HG03280 (cell line): ENCODE results near the gene RBM42.
A peak's percentile ranks its signal among the peaks of the same experiment; 100 is the strongest.
"Not testable (repeated sequence)": the region's sequence is repeated elsewhere in the genome, so short reads cannot be mapped to it uniquely, and the experiment has no call there.

Experiments used
- ATAC-seq: cut with Tn5 transposase; IDR thresholded peaks from one replicate; pipeline ENCODE4 v1.9.1; 2021; ENCODE audit warnings: mild to moderate bottlenecking, moderate library complexity; ENCODE audit not compliant: unreplicated experiment

Gene RBM42, protein sequence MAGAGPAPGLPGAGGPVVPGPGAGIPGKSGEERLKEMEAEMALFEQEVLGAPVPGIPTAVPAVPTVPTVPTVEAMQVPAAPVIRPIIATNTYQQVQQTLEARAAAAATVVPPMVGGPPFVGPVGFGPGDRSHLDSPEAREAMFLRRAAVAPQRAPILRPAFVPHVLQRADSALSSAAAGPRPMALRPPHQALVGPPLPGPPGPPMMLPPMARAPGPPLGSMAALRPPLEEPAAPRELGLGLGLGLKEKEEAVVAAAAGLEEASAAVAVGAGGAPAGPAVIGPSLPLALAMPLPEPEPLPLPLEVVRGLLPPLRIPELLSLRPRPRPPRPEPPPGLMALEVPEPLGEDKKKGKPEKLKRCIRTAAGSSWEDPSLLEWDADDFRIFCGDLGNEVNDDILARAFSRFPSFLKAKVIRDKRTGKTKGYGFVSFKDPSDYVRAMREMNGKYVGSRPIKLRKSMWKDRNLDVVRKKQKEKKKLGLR

DNA sequence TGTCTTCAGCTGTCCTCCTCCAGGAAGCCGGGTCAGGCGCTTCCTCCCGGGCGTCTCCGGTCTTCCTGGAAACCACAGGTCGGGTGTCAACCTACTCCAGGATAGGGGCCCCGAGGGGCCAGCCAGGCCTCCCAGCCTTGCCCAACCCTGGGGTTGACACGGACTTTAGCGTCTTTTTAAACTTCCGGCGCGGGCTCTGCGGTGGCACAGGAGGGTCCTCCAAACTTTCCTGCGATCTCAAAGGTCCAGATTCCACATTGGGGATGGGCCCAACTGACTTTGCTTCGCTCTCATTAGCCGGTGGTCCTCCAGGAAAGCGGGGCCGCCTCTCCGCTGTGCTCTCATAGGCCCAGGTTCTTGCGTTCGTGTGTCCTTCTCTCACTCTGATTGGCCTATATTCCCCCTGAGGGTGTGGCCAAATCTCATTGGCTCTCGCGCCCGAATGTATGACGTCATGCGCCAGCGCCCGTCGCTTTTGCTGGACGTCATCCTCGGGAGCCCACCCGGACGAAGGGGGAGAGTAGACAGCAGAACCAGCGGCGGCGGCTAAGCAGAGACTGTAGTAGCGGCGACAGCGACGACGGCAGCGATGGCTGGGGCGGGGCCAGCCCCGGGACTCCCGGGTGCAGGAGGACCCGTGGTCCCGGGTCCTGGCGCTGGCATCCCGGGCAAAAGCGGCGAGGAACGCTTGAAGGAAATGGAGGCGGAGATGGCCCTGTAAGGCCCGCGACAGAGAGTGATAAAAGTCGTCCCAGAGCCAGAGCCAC, at the start of gene RBM42:
Gene RBM42 (plus strand): TSS at position 472 of the 767 bp plus-strand sequence. CDS start 118 bp downstream, at position 590.
- peak; percentile 94 for ATAC-seq

DNA sequence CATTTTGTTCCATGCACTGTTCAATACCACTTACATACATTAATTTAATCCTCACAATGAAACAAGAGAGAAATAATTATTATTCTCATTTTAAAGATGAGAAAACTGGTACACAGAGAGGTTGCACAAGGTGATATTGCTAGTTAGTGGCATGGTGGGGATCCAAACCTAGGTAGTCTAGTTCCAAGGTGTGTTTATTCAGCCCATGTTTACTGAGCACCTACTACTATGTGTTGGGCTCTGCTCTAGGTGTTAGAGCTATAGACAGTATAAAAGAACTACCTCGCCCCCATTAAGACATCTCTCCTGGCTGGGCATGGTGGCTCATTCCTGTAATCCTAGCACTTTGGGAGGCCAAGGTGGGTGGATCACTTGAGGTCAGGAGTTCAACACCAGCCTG, 46.1 kb upstream of the RBM42 start:
- no peak for ATAC-seq

DNA sequence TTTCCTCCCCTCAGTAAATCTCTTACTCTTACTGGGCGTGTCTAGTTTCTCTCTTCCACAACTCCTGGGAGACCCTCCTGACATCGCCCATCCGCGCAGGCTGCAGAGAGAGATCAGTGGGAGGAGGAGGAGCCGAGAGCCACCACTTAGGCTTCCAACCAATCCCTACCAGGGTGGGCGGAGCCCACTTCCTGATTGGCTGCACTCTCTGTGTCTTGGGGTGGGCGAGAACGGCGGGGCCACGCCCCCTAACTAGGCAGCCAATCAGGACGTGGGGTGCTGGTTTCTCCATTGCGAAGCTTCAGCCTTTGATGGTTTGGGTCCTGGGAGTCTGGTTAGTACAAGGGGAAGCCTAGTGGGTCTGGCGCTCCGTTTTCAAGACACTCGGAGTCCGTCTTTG, 43.0 kb upstream of the RBM42 start, which contains the start of gene PMIS2:
Gene PMIS2 (plus strand): TSS at position 326 of the 400 bp plus-strand sequence. CDS start 87 bp downstream, outside the sequence.
- no peak for ATAC-seq

DNA sequence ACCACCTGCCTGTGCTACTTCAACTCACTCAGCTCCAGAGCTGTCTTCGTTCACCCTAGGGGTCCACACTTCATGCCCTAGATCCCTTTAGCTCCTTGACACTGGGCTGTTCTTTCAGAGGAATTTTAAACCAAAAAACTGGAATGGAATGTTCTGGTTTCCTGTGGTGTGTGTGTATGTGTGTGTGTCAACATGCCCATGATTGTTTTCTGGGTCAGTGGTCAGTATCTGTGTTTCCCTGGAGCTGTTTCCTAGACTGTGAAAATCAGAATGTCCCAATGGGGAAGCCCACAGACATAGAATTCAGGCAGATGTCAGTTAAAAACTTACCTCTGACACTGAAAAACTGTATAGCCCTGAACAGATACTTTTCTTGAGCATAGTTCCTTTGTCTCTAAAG, 41.5 kb upstream of the RBM42 start:
- no peak for ATAC-seq

DNA sequence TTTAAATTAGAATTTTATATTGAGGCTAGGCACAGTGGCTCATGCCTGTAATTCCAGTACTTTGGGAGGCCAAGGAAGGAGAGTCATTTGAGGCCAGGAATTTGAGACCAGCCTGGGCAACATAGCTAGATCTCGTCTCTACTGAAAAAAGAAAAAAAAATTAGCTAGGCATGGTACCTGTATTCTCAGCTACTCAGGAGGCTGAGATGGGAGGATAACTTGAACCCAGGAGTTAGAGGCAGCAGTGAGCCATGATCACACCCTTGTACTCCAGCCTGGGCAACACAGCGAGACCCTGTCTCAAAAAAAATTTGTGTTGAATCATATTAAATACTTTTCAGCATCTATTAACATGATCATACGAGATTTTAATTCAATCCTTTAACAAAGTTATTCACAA, 38.0 kb upstream of the RBM42 start:
- ATAC-seq = no peak

DNA sequence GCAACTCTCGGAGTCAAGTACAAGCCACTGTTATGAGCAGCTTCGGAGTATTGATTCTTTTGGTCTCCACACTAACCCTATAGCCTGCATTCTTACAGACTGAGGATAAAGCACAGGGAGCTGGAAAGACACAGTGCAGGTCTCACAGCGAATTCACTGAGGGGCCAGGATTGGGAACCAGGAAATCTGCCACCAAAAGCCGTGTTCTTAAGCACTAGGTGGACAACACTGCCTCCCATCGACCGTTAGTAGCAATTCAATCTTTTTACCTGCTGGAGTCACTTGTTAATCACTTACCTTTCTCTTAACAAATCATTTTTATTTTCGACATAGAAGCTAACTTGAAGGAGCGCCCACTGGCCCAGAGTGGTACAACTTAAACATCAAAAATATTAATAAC, 36.6 kb upstream of the RBM42 start:
- ATAC-seq = no peak

DNA sequence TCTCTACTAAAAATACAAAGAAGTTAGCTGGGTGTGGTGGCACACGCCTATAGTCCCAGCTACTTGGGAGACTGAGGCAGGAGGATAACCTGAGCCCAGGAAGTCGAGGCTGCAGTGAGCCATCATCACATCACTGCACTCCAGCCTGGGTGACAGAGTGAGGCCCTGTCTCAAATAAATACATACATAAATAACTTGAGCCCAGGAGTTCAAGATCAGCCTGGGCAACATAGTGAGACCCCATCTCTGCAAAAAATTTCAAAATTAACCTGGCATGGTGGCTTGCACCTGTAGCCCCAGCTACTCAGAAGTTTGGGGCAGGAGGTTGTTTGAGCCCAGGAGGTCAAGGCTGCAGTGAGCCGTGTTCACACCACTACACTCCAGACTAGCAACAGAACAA, 33.8 kb upstream of the RBM42 start:
- not testable (repeated sequence) for ATAC-seq

DNA sequence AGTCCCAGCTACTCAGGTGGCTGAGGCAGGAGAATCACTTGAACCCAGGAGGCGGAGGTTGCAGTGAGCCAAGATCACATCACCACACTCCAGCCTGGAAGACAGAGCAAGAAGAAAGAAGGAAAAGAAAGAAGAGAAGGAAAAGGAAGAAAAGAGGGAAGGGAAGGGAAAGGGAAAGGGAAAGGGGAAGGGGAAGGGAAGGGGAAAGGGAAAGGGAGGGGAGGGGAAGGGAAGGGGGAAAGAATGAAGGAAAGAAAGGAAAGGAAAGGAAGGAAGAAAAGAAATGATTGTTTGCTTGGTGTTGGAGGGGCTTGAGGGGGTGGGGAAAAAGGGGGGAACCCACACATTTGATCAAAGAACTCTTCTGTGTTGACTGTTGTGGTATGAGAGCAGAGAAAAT, 32.9 kb upstream of the RBM42 start:
- no peak for ATAC-seq

DNA sequence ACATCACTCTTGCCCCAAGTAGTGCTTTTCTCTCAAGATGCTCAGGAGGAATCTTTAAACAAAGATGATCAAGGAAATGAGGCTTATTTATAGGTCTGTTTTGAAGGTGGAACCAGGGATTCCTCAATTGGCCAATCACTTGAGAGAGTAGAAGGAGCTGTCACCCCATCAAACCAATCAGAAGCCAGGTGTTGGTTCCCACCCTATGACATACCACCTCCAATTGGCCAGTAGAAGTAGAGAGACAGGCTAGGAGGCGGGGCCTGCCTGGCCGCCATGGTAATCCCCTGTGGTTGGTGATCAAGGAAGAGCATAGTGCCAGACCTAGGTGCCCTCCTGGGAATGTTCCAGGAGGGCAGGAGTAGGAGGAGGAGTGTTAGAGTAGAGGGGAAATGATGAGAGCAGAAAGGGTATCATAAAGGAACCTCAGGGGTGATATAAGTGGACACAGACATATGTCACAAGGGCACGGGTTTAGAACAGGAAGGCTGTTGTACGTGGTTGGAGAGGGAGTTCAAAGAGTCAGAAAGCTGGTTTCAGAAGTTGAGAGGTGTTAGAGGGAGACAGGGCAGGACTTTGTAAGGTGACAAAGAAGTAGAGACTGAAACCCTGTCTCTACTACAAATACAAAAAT, 32.4 kb upstream of the RBM42 start:
- ATAC-seq = peak; percentile 55

DNA sequence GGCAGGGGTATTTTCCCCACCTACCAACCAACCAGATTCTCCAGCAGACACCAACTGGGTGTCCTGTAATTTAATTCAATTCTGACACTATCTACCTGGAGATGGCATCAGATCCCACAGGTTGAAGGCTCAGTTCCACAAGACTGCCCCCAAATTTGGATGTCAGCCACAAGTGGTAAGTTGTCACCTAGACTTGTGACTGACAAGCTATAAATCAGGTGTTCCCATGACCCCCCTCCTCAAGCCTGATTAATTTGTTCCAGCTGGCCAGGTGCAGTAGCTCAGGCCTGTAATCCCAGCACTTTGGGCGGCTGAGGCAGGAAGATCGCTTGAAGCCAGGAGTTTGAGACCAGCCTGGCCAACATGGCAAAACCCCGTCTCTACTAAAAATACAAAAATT, 26.9 kb upstream of the RBM42 start:
- no peak for ATAC-seq

DNA sequence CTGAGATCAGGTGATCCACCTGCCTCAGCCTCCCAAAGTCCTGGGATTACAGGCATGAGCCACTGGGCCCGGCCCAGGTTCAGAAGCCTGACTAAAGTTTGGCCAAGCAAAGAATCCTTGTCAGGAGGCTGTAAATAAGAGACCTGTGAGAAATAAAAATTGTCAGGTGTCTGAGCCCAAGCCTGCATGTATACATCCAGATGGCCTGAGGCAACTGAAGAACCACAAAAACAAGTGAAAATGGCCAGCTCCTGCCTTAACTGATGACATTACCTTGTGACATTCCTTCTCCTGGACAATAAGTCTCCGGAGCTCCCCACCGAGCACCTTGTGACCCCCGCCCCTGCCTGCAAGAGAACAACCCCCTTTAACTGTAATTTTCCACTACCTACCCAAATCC, 24.4 kb upstream of the RBM42 start:
- ATAC-seq = not testable (repeated sequence)

DNA sequence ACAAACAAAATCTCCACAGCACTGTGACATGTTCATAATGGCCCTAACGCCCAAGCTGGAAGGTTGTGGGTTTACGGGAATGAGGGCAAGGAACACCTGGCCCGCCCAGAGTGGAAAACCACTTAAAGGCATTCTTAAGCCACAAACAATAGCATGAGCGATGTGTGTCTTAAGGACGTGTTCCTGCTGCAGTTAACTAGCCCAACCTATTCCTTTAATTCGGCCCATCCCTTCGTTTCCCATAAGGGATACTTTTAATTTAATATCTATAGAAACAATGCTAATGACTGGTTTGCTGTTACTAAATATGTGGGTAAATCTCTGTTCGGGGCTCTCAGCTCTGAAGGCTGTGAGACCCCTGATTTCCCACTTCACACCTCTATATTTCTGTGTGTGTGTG, 21.7 kb upstream of the RBM42 start:
- not testable (repeated sequence) for ATAC-seq

DNA sequence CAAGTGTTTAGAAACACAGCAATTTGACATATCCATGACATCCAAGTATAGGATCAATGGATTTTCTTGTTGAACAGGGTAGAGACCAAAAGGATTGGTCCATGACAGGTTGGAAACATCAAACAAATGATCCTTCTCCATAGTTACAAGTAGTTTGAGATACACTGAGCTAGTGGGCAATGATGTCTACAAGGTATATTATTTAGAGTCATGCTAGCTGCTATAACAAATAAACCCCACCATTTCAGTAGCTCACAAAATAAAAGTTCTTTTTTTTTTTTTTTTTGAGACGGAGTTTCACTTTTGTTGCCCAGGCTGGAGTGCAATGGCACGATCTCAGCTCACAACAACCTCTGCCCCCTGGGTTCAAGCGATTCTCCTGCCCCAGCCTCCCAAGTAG, 21.2 kb upstream of the RBM42 start:
- no peak for ATAC-seq

DNA sequence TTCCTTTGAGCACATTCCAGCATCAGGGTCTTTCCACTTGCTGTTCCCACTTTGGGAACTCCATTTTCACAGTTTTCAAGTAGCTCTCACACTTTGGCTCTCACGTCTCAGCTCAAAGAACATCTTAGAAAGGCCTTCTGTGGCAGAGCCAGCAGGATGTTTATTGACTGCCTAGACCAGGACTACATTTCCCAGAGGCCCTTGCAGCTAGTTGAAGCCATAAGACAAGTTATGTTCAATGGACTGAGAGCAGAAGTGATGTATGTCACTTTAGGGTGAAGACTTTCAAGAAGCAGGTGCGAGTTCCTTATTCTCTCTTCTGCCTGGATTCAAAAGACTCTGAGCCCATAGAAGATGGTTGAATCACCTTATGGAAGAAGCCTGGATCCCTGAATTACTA, 20.6 kb upstream of the RBM42 start:
- ATAC-seq = no peak

DNA sequence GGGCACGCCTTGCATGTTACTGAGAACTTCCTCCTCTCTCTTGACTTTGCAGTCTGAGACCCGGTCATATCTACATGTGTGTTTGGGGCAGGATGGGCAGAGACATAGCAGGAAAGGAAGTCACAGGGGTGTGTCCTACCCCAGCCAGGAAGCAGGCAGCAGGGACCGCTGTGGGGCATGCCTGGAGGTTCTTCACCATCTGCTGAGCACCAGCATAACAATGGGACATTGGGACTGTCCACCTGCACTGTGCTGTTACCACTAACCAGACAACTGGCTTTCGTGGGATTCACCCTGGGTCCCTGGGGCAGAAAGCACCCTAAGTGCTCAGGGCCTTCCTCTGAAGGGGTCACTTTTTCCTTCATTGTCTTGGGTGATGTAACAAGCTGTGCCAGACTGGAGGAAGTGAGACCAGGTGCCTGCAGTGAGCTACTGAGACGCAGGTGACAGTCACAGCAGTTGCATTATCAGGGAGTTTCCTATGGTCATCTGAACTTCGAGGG, 18.9 kb upstream of the RBM42 start:
- no peak for ATAC-seq

DNA sequence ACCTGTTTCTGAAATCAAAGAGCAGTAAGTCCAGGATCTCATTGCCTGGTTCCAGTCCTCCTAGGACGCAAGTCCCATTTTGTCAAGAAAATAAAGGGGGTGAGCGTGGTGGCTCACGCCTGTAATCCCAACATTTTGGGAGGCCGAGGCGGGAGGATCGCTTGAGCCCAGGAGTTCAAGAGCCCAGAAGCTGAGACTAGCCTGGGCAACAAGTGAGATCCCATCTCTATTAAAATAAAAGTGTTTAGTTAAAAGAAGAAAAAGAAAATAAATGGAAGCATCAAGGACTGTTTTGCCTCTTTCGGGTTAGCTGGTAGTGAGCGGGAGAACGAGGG, 16.6 kb upstream of the RBM42 start:
- ATAC-seq = no peak

DNA sequence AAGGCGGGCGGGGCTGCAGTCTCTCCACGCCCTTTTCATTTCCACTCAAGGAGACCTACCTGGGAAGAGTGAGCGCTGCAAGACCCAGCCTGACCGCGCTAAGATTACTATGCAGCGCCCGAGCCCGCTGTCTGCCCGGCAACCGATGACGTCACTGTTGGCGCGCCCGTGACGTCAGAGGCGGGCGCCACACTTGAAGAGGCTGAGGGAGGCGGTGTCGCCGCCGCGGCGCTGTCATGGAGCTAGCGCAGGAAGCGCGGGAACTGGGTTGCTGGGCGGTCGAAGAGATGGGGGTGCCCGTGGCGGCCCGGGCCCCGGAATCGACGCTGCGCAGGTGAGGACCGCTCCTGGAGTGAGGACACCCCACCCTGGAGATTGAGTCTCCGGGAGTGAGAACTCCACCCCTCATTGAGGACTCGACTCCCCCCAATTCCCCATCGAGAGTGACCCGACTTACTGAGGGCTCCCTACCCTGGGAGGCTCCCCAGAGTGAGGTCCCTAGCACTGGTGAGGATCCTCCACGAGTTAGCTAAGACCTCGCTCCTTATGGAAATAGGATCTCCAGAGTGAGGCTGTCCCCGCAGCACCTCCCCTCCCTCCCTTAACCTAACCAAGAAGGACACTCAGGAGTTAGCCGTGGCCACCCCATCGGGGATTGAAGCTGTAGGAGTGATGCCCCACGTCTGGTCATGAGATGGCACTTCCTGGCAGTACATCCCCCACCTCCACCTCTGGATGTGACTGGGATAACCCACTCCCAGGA, 16.1 kb upstream of the RBM42 start, which contains the start of gene HAUS5:
Gene HAUS5 (plus strand): TSS at position 177 of the 763 bp plus-strand sequence. CDS start 60 bp downstream, at position 237.
- ATAC-seq = peak; percentile 87

DNA sequence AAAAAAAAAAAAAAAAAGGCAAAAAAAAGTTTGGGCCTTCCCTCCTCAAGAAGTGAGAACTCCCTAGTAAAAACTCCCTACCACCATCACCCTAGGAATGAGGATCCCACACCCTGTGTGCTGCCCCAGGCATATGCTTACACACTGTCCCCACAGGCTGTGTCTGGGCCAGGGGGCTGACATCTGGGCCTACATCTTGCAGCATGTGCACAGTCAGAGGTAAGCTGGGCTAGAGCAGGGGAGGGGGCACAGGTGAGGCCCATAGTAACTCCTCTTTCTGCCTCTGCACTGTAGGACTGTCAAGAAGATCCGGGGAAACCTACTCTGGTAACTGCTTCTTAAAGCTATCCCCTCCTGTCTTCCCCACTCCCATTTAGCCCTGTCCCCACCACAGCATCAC, 15.3 kb upstream of the RBM42 start:
- ATAC-seq = no peak

DNA sequence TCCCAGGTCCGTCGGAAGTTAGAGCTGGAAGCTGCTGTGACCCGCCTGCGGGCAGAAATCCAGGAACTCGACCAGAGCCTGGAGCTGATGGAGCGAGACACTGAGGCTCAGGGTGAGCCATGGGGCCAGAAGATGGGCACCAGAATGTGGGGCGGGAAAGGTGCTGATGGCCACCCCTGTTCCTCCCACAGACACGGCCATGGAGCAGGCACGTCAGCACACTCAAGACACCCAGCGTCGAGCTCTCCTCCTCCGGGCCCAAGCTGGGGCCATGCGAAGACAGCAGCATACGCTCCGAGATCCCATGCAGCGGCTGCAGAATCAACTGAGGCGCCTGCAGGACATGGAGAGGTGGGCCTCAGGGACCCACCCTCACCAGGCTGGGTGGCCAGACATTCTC, 13.8 kb upstream of the RBM42 start:
- no peak for ATAC-seq

DNA sequence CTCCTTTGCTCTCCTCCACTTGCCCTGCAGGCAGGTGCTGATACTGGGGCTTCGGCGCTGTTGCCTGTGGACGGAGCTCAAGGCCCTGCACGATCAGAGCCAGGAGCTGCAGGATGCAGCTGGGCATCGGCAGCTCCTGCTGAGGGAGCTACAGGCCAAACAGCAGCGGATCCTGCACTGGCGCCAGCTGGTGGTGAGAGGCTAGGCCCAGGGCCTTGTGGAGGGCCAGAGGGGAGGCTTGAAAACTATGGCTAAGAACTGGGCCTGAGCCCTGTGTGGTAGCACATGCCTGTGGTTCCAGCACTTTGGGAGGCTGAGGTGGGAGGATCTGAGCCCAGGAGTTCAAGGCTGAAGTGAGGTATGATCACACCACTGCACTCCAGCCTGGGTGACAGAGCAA, 10.0 kb upstream of the RBM42 start:
- ATAC-seq = no peak
